Caco-2 (cell line): ENCODE measurements around the gene GPRIN3. TPM values are rescaled to one million over a fixed set of nuclear protein-coding genes. Genes with fewer than 3 reads are reported as not detected.

Experiments used
- BruUV-seq: library from RNA; stranded (reverse); fragments of 400-500 nt; replicated peaks from 2 replicates; lab custom pipeline; 2021; lab: Mats Ljungman, UMichigan
- CTCF ChIA-PET: fragments of 300-600 bp; sonication (Branson Sonifier 250); formaldehyde crosslinking; loops from one replicate; lab custom pipeline; 2022; ENCODE audit warnings: antibody characterized with exemption; lab: Charles Lee
- POLR2A ChIA-PET: fragments of 300-600 bp; sonication (Branson Sonifier 250); formaldehyde crosslinking; loops from one replicate; lab custom pipeline; 2022; ENCODE audit warnings: antibody characterized with exemption; lab: Charles Lee
- DNase-seq, 2 experiments: peaks; one replicate each; pipeline versions ENCODE4 v3.0.0 to v3.0.0-alpha.2; 2020 to 2022
- H3K27me3 ChIP-seq: replicated peaks from 2 replicates; pipeline ENCODE4 v1.6.0; 2011; ENCODE audit warnings: low read length; ENCODE audit not compliant: control insufficient read depth, insufficient read depth
- H3K36me3 ChIP-seq: 2 replicates; pipeline ENCODE4 v1.5.1; 2011; ENCODE audit warnings: low read length; ENCODE audit not compliant: control insufficient read depth, insufficient read depth
- H3K4me1 ChIP-seq: fragments of 250-450 bp; sonication (Bioruptor Pico); 2 replicates; pipeline ENCODE4 v1.5.1; 2020; ENCODE audit warnings: mild to moderate bottlenecking
- H3K4me3 ChIP-seq: 2 replicates; pipeline ENCODE4 v1.5.1; 2011; ENCODE audit warnings: low read depth, mild to moderate bottlenecking, control low read depth, low read length
- H3K9me3 ChIP-seq: fragments of 250-450 bp; sonication (Bioruptor Pico); 2 replicates; pipeline ENCODE4 v1.5.1; 2020; ENCODE audit warnings: mild to moderate bottlenecking, moderate library complexity
- H3K27ac Mint-ChIP-seq: one replicate; pipeline ENCODE4 v1.8.0; 2022; ENCODE audit warnings: mixed read lengths; ENCODE audit not compliant: unreplicated experiment
- H3K27me3 Mint-ChIP-seq: one replicate; pipeline ENCODE4 v1.8.0; 2022; ENCODE audit warnings: mixed read lengths; ENCODE audit not compliant: insufficient read depth, unreplicated experiment
- H3K36me3 Mint-ChIP-seq: one replicate; pipeline ENCODE4 v1.8.0; 2022; ENCODE audit warnings: mild to moderate bottlenecking, mixed read lengths; ENCODE audit not compliant: insufficient read depth, unreplicated experiment
- H3K4me1 Mint-ChIP-seq: one replicate; pipeline ENCODE4 v1.8.0; 2022; ENCODE audit warnings: low read depth, mixed read lengths; ENCODE audit not compliant: unreplicated experiment
- H3K4me3 Mint-ChIP-seq: one replicate; pipeline ENCODE4 v1.8.0; 2022; ENCODE audit warnings: mild to moderate bottlenecking, moderate library complexity, mixed read lengths; ENCODE audit not compliant: unreplicated experiment
- H3K9me3 Mint-ChIP-seq: one replicate; pipeline ENCODE4 v1.8.0; 2022; ENCODE audit warnings: mixed read lengths; ENCODE audit not compliant: unreplicated experiment
- intact Hi-C: fragments of 100-400 bp; cut with micrococcal nuclease; formaldehyde crosslinking; loops from one replicate; pipeline ENCODE4 v1.10.0; 2022; ENCODE audit not compliant: unreplicated experiment
- total RNA-seq: library from RNA; stranded (reverse); gene quantifications from 2 replicates; pipeline ENCODE4 v1.2.3, GENCODE V29; 2022
- TF ChIP-seq, protein P1 (sequence below), 2 experiments: fragments of 200-600 bp in 1 of 2; IDR thresholded peaks; 1 replicate in 1 of 2; 2 replicates in 1 of 2; pipeline versions ENCODE4 v1.5.1 to v1.8.0; 2011 to 2022; ENCODE audit warnings: antibody characterized with exemption in 1 of 2, control low read depth in 1 of 2, inconsistent platforms in 1 of 2, low read depth in 1 of 2, low read length in 1 of 2, mild to moderate bottlenecking in 1 of 2, moderate library complexity in 1 of 2; ENCODE audit not compliant: insufficient read depth in 1 of 2, severe bottlenecking in 1 of 2, unreplicated experiment in 1 of 2

The GPRIN3 gene
- total RNA-seq, 1 experiment from 2014 or later = 0.02 TPM

DNA sequence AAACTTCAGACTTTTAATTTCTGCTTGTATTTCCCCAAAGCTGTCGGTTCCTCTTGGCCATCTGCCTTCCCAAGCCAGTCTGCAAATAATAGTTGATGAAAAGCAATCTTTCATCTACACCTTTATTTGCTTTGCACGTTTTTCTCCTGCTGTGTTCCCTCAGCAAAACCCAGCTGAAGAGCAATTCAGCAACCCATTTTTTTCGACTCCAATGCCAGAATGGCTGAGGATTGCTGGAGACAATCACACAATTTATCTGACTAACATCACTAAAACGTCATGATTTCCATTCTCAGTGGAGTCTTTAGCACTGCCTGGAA, 94.3 kb downstream of the GPRIN3 start:
- H3K27me3 Mint-ChIP-seq = no peaks in the 10 kb centered on the region
- Histone ChIP-seq H3K27me3 (no peaks in the 10 kb centered on the region), H3K9me3 (no peaks in the 10 kb centered on the region), H3K4me3 (no peak overlapping the region), H3K4me1 (peaks cover 1% of the 10 kb centered on the region; the same call in 1 of the 2 replicates), H3K36me3 (no peaks in the 10 kb centered on the region)
- no peak for DNase-seq
- H3K27ac Mint-ChIP-seq = no peak overlapping the region
- H3K4me1 Mint-ChIP-seq = peaks cover 7% of the 10 kb centered on the region
- peaks cover 40% of the 10 kb centered on the region for H3K9me3 Mint-ChIP-seq
- TF ChIP-seq, protein P1, sequence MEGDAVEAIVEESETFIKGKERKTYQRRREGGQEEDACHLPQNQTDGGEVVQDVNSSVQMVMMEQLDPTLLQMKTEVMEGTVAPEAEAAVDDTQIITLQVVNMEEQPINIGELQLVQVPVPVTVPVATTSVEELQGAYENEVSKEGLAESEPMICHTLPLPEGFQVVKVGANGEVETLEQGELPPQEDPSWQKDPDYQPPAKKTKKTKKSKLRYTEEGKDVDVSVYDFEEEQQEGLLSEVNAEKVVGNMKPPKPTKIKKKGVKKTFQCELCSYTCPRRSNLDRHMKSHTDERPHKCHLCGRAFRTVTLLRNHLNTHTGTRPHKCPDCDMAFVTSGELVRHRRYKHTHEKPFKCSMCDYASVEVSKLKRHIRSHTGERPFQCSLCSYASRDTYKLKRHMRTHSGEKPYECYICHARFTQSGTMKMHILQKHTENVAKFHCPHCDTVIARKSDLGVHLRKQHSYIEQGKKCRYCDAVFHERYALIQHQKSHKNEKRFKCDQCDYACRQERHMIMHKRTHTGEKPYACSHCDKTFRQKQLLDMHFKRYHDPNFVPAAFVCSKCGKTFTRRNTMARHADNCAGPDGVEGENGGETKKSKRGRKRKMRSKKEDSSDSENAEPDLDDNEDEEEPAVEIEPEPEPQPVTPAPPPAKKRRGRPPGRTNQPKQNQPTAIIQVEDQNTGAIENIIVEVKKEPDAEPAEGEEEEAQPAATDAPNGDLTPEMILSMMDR (IDR thresholded peaks at IDR 0.05; ENCODE audit: insufficient read depth in 1 of 2, low read depth in 1 of 2, low read length in 1 of 2, severe bottlenecking in 1 of 2, unreplicated experiment in 1 of 2) = no peak
- H3K36me3 Mint-ChIP-seq = no peaks in the 10 kb centered on the region
- POLR2A ChIA-PET = no interaction called here
- no TSS peak for BruUV-seq
- H3K4me3 Mint-ChIP-seq = no peak overlapping the region
- intact Hi-C loops = loop anchor here (10.0 kb wide), 1 partner anchor 159 kb away; the partner anchor contains the start of gene FAM13A
- CTCF ChIA-PET = no interaction called here

- BruUV-seq = no TSS peak
- ChIA-PET CTCF (no interaction called here), POLR2A (no interaction called here)
- TF ChIP-seq, protein P1 (IDR thresholded peaks at IDR 0.05; ENCODE audit: insufficient read depth in 1 of 2, low read depth in 1 of 2, low read length in 1 of 2, severe bottlenecking in 1 of 2, unreplicated experiment in 1 of 2) = no peak
- Mint-ChIP-seq H3K36me3 (no peaks in the 10 kb centered on the region), H3K4me3 (no peak overlapping the region), H3K27ac (no peak overlapping the region), H3K4me1 (peaks cover 7% of the 10 kb centered on the region), H3K27me3 (no peaks in the 10 kb centered on the region), H3K9me3 (peaks cover 45% of the 10 kb centered on the region)
- no peaks in the 10 kb centered on the region for H3K27me3 ChIP-seq
- no peaks in the 10 kb centered on the region for H3K9me3 ChIP-seq
- no peak overlapping the region for H3K4me3 ChIP-seq
- intact Hi-C loops = loop anchor here (10.0 kb wide), 1 partner anchor 158 kb away; the partner anchor contains the start of gene FAM13A
- no peaks in the 10 kb centered on the region for H3K4me1 ChIP-seq
- DNase-seq = no peak
- H3K36me3 ChIP-seq = no peaks in the 10 kb centered on the region
Observed at GRCh38 chr4:89212666-89213381, 94.8 kb downstream of the GPRIN3 start.

DNA sequence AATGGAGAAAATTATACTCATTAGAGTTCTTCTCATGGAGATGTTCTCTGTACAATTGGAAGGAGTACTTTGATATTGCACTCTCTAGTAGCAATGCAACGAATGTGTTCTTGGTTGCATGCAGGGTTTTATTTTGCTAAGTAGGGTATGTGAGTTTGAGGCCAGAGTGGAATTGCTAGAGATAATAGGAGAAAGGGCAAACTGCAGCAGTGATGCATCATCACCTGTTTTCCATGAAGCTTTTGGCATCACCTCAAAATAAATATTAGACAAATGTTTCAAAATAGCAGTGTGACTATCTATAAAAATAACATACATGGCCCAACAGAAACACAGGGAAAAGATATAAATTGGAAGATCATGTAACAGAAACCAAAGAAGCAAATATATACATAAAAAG, 103.0 kb downstream of the GPRIN3 start:
- Mint-ChIP-seq H3K9me3 (peaks cover 28% of the 10 kb centered on the region), H3K27me3 (no peaks in the 10 kb centered on the region), H3K4me1 (no peaks in the 10 kb centered on the region), H3K27ac (no peak overlapping the region), H3K4me3 (no peak overlapping the region), H3K36me3 (no peaks in the 10 kb centered on the region)
- H3K27me3 ChIP-seq = no peaks in the 10 kb centered on the region
- H3K4me1 ChIP-seq = no peaks in the 10 kb centered on the region
- BruUV-seq = no TSS peak
- DNase-seq = no peak
- CTCF ChIA-PET = no interaction called here
- TF ChIP-seq, protein P1 (IDR thresholded peaks at IDR 0.05; ENCODE audit: insufficient read depth in 1 of 2, low read depth in 1 of 2, low read length in 1 of 2, severe bottlenecking in 1 of 2, unreplicated experiment in 1 of 2) = no peak
- intact Hi-C loops = no loop called here
- H3K9me3 ChIP-seq = no peaks in the 10 kb centered on the region
- POLR2A ChIA-PET = no interaction called here
- no peaks in the 10 kb centered on the region for H3K36me3 ChIP-seq
- H3K4me3 ChIP-seq = no peak overlapping the region
